Retinal pigment epithelial cell (primary cell): Measurements from ENCODE around the gene SLC25A34.

Source experiments
- DNase-seq: peaks from one replicate; pipeline ENCODE4 v3.0.0-alpha.2; 2010; ENCODE audit warnings: low read depth
- H3K4me3 ChIP-seq: 2 replicates; pipeline ENCODE4 v1.5.1; 2011; ENCODE audit warnings: mild to moderate bottlenecking, low read length, control low read depth, moderate library complexity
- CTCF ChIP-seq: conservative IDR thresholded peaks from 2 replicates; pipeline ENCODE4 v1.5.1; 2011; ENCODE audit warnings: low read depth, low read length, control low read depth, inconsistent platforms

SLC25A34 gene

GRCh38 chr1:15736038-15736891 is at the start of gene SLC25A34:
SLC25A34 (plus strand) TSS chr1:15736258; CDS start chr1:15736486, 228 bp downstream.
- no peak within 1 kb of the TSS for H3K4me3 ChIP-seq
- TF ChIP-seq CTCF = no peak
- DNase-seq = no peak

- H3K4me3 ChIP-seq = no peak overlapping the region
- DNase-seq = no peak
- TF ChIP-seq CTCF = no peak
Observed at GRCh38 chr1:15687446-15687845, 48.6 kb upstream of the SLC25A34 start.

- no peak overlapping the region for H3K4me3 ChIP-seq
- DNase-seq = no peak
- no peak for TF ChIP-seq CTCF
Observed at GRCh38 chr1:15690317-15690716, 45.7 kb upstream of the SLC25A34 start.

GRCh38 chr1:15691434-15692032 is 44.5 kb upstream of the SLC25A34 start:
- DNase-seq = no peak
- H3K4me3 ChIP-seq = no peak overlapping the region
- no peak for TF ChIP-seq CTCF

GRCh38 chr1:15692121-15692682 is 43.9 kb upstream of the SLC25A34 start:
- no peak for DNase-seq
- TF ChIP-seq CTCF = no peak
- H3K4me3 ChIP-seq = no peak overlapping the region

GRCh38 chr1:15693371-15693770 is 42.7 kb upstream of the SLC25A34 start:
- TF ChIP-seq CTCF = no peak
- H3K4me3 ChIP-seq = no peak overlapping the region
- DNase-seq = no peak
